Activated CD4-positive, alpha-beta T cell treated with anti-CD3 and anti-CD28 coated beads, Interleukin-2, amount 50 U/mL, for 16 hours (primary cell): ENCODE measurements around the gene MYL12B.
"Not testable (repeated sequence)": the region's sequence is repeated elsewhere in the genome, so short reads cannot be mapped to it uniquely, and the experiment has no call there.

Experiments used
- DNase-seq: peaks from one replicate; pipeline ENCODE4 v3.0.0-alpha.2; 2020

MYL12B gene

GRCh38 chr18:3263132-3263700 is 1.3 kb downstream of the MYL12B start:
- DNase-seq, result no peak

GRCh38 chr18:3264362-3264761 is 2.4 kb downstream of the MYL12B start:
- no peak for DNase-seq

GRCh38 chr18:3265564-3266033 is 3.7 kb downstream of the MYL12B start:
- DNase-seq, result no peak

- DNase-seq, result no peak
Measured at GRCh38 chr18:3266062-3266608, 4.2 kb downstream of the MYL12B start.

- DNase-seq, result no peak
Measured at GRCh38 chr18:3268306-3268705, 6.4 kb downstream of the MYL12B start.

GRCh38 chr18:3269241-3269913 is 7.4 kb downstream of the MYL12B start:
- no peak for DNase-seq

GRCh38 chr18:3269914-3270299 is 8.0 kb downstream of the MYL12B start:
- DNase-seq, result no peak

GRCh38 chr18:3273042-3273441 is 11.1 kb downstream of the MYL12B start:
- DNase-seq, result no peak

GRCh38 chr18:3277643-3278213 is 15.8 kb downstream of the MYL12B start:
- DNase-seq, result not testable (repeated sequence)

- DNase-seq, result no peak
Measured at GRCh38 chr18:3279201-3280185, 17.6 kb downstream of the MYL12B start.

GRCh38 chr18:3281456-3282400 is 19.8 kb downstream of the MYL12B start:
- peak; percentile 72 for DNase-seq

GRCh38 chr18:3283253-3283863 is 21.4 kb downstream of the MYL12B start:
- DNase-seq, result no peak

GRCh38 chr18:3283908-3284307 is 22.0 kb downstream of the MYL12B start:
- DNase-seq, result no peak

GRCh38 chr18:3284501-3284900 is 22.6 kb downstream of the MYL12B start:
- no peak for DNase-seq

GRCh38 chr18:3286159-3286558 is 24.2 kb downstream of the MYL12B start:
- no peak for DNase-seq

- no peak for DNase-seq
Measured at GRCh38 chr18:3293196-3293951, 31.4 kb downstream of the MYL12B start.

- no peak for DNase-seq
Measured at GRCh38 chr18:3294435-3295080, 32.6 kb downstream of the MYL12B start.

- peak; percentile 96 for DNase-seq
Measured at GRCh38 chr18:3297025-3297984, 35.4 kb downstream of the MYL12B start.

- DNase-seq, result no peak
Measured at GRCh38 chr18:3304832-3305231, 42.9 kb downstream of the MYL12B start.
